Hematopoietic multipotent progenitor cell (in vitro differentiated cells): ENCODE data around the gene ENTPD7. TPM values are rescaled to one million over a fixed set of nuclear protein-coding genes. Genes with fewer than 3 reads are reported as not detected.
"Not testable (repeated sequence)": the region's sequence is repeated elsewhere in the genome, so short reads cannot be mapped to it uniquely, and the experiment has no call there.

Experiments
- DNase-seq, 3 donors: peaks; one replicate each; pipeline ENCODE4 v3.0.0-alpha.2; 2011 to 2015; ENCODE audit warnings: low read depth in 2 of 3, low spot score in 2 of 3
- total RNA-seq: library from RNA; depleted of rRNA; stranded (reverse); fragments of >200 nt; gene quantifications from one replicate; pipeline ENCODE4 v1.2.3, GENCODE V29; 2012

Gene ENTPD7
- 9.2 TPM for total RNA-seq

- peak; percentile 64 to 93 (median 89) for DNase-seq
Measured at GRCh38 chr10:99659031-99659867, at the start of gene ENTPD7. ENTPD7 (plus strand) TSS chr10:99659509; CDS start chr10:99659957, 448 bp downstream.

GRCh38 chr10:99610221-99610620 lies 49.1 kb upstream of the ENTPD7 start:
- DNase-seq: peak in 1 of 3 donors; percentile 73

GRCh38 chr10:99611326-99611725 lies 48.0 kb upstream of the ENTPD7 start:
- DNase-seq: peak in 1 of 3 donors; percentile 54

GRCh38 chr10:99612167-99612831 lies 47.0 kb upstream of the ENTPD7 start:
- peak; percentile 14 to 51 (median 51) for DNase-seq

- peak in 1 of 3 donors; percentile 45 for DNase-seq
Measured at GRCh38 chr10:99615426-99615825, 43.9 kb upstream of the ENTPD7 start.

- no peak for DNase-seq
Measured at GRCh38 chr10:99617696-99618095, 41.6 kb upstream of the ENTPD7 start.

- peak in 2 of 3 donors; percentile 36 to 72 for DNase-seq
Measured at GRCh38 chr10:99619090-99619800, 40.1 kb upstream of the ENTPD7 start.

GRCh38 chr10:99619851-99620710 lies 39.2 kb upstream of the ENTPD7 start, which contains the start of gene SLC25A28:
SLC25A28 (minus strand) TSS chr10:99620439; CDS start chr10:99620335, 104 bp downstream.
- peak in 1 of 3 donors; percentile 7 for DNase-seq

GRCh38 chr10:99620711-99621453 lies 38.4 kb upstream of the ENTPD7 start:
- peak; percentile 84 to 100 (median 99) for DNase-seq

- DNase-seq: no peak
Measured at GRCh38 chr10:99621454-99622251, 37.7 kb upstream of the ENTPD7 start.

GRCh38 chr10:99623919-99624318 lies 35.4 kb upstream of the ENTPD7 start:
- no peak for DNase-seq

- DNase-seq: not testable (repeated sequence)
Measured at GRCh38 chr10:99625124-99625523, 34.2 kb upstream of the ENTPD7 start.

GRCh38 chr10:99628923-99629624 lies 30.2 kb upstream of the ENTPD7 start:
- no peak for DNase-seq

GRCh38 chr10:99629625-99629978 lies 29.7 kb upstream of the ENTPD7 start:
- DNase-seq: no peak

GRCh38 chr10:99630433-99630832 lies 28.9 kb upstream of the ENTPD7 start:
- peak in 2 of 3 donors; percentile 58 to 85 for DNase-seq

GRCh38 chr10:99630991-99631390 lies 28.3 kb upstream of the ENTPD7 start:
- DNase-seq: no peak

GRCh38 chr10:99631496-99631895 lies 27.8 kb upstream of the ENTPD7 start:
- DNase-seq: no peak

GRCh38 chr10:99633832-99634231 lies 25.5 kb upstream of the ENTPD7 start:
- no peak for DNase-seq
